Uterine smooth muscle cell (primary cell): ENCODE results near the gene TSPAN14. TPM values are rescaled to one million over a fixed set of nuclear protein-coding genes. Genes with fewer than 3 reads are reported as not detected.

Source experiments
- total RNA-seq: library from RNA; depleted of rRNA; stranded (reverse); fragments of >200 nt; gene quantifications from 2 replicates; pipeline ENCODE4 v1.2.3, GENCODE V29; 2014

TSPAN14 gene, protein sequence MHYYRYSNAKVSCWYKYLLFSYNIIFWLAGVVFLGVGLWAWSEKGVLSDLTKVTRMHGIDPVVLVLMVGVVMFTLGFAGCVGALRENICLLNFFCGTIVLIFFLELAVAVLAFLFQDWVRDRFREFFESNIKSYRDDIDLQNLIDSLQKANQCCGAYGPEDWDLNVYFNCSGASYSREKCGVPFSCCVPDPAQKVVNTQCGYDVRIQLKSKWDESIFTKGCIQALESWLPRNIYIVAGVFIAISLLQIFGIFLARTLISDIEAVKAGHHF
- total RNA-seq: 13.0 and 21.6 TPM in 2 replicates

DNA sequence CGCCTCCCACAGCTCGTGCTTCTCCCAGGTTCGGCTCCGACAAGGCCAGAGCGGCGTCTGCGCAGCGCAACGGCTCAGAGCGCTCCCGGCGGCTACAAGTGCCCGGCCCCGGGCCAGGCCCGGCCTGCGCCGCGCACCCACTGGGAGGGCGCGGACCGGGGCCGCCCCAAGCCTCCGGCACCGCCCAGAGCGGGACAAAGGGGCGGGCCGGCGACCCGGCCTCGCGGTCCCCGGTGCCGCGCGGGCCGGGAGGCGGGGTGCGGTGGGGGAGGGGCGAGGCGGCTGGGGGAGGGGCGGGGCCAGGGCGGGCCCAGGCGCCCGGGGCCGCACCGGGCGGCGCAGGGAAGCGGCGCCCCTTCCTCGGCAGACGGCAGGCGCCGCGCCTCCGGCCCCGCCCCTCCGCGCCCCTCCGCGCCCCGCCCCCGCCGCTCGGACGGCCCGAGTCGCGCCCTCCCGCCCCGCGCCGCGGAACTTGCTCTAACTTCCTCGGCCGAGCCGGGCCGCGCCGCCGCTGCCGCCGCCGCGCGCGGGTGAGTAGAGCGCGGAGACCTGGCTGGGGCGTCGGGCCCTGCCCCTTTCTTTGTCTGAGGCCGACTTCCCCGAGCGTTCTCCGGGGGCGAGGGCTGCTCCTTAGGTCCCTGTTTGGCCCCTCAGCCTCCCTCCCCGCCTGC lies at the start of gene TSPAN14:
TSPAN14 (plus strand) TSS at position 469 of the 671 bp plus-strand sequence. CDS start 34,924 bp downstream, outside the sequence.

GRCh38 chr10:80408242-80409101 lies 45.6 kb upstream of the TSPAN14 start, which contains the start of gene PRXL2A:
TSS of gene PRXL2A (plus strand) at chr10:80408551. CDS start at chr10:80420468, 11,917 bp downstream.

GRCh38 chr10:80537736-80538480 lies 83.8 kb downstream of the TSPAN14 start, which contains the start of gene SH2D4B:
TSS of gene SH2D4B (plus strand) at chr10:80537902. CDS start at chr10:80538332, 430 bp downstream.

Other genes with a start within 250 kb of the TSPAN14 start
- 54.7 and 55.5 TPM in 2 replicates for gene ANXA11, start 248.8 kb upstream of the TSPAN14 start, total RNA-seq
- not detected in 2 replicates for gene MAT1A, start 164.7 kb upstream of the TSPAN14 start, total RNA-seq
- not detected in 2 replicates for gene DYDC1, start 97.6 kb upstream of the TSPAN14 start, total RNA-seq
- gene DYDC2, start 97.5 kb upstream of the TSPAN14 start, total RNA-seq: not detected in 2 replicates
- gene PRXL2A, start 45.8 kb upstream of the TSPAN14 start, total RNA-seq: 14.9 and 29.5 TPM in 2 replicates
- not detected in 2 replicates for gene SH2D4B, start 83.6 kb downstream of the TSPAN14 start, total RNA-seq